WTC11 (cell line): ENCODE results near the gene PPARD. TPM values are rescaled to one million over a fixed set of nuclear protein-coding genes. Genes with fewer than 3 reads are reported as not detected.

ENCODE experiments used
- ATAC-seq: fragments of 200-7000 bp; cut with Tn5 transposase; 2 replicates; pipeline ENCODE4 v1.10.0; 2021; ENCODE audit warnings: mild to moderate bottlenecking, moderate library complexity
- CTCF ChIA-PET: fragments of 300-600 bp; sonication (Branson Sonifier 250); formaldehyde crosslinking; loops from one replicate; lab custom pipeline; 2021; ENCODE audit warnings: antibody characterized with exemption; lab: Charles Lee
- POLR2A ChIA-PET: fragments of 350-600 bp; sonication (Branson Sonifier 250); formaldehyde crosslinking; loops from one replicate; lab custom pipeline; 2021; ENCODE audit warnings: antibody characterized with exemption; lab: Charles Lee
- DNase-seq: peaks from one replicate; pipeline ENCODE4 v3.0.0; 2021; ENCODE audit warnings: low spot score
- H3K27ac Mint-ChIP-seq: 2 replicates; pipeline ENCODE4 v1.8.0; 2021; ENCODE audit warnings: mixed read lengths
- H3K27me3 Mint-ChIP-seq: 2 replicates; pipeline ENCODE4 v1.8.0; 2021; ENCODE audit warnings: low read depth, mild to moderate bottlenecking, moderate library complexity, mixed read lengths
- H3K36me3 Mint-ChIP-seq: 2 replicates; pipeline ENCODE4 v1.8.0; 2021; ENCODE audit warnings: mixed read lengths
- H3K4me1 Mint-ChIP-seq: 2 replicates; pipeline ENCODE4 v1.8.0; 2022; ENCODE audit warnings: mixed read lengths
- H3K4me3 Mint-ChIP-seq: 2 replicates; pipeline ENCODE4 v1.8.0; 2021; ENCODE audit warnings: mild to moderate bottlenecking, moderate library complexity, mixed read lengths
- H3K9me3 Mint-ChIP-seq: 2 replicates; pipeline ENCODE4 v1.8.0; 2021; ENCODE audit warnings: mixed read lengths
- ARID4B ChIP-seq: sonication (generic); formaldehyde crosslinking; IDR thresholded peaks from 2 replicates; pipeline ENCODE4 v1.8.0; 2023; ENCODE audit warnings: missing genetic modification reagents, mild to moderate bottlenecking, borderline replicate concordance
- CTCF ChIP-seq: fragments of 200-600 bp; IDR thresholded peaks from 2 replicates; pipeline ENCODE4 v1.8.0; 2022; ENCODE audit warnings: antibody characterized with exemption
- ELF4 ChIP-seq: sonication (generic); formaldehyde crosslinking; IDR thresholded peaks from 2 replicates; pipeline ENCODE4 v1.8.1; 2022; ENCODE audit warnings: low read depth, mild to moderate bottlenecking, moderate library complexity, missing genetic modification reagents
- GRHL2 ChIP-seq: fragments of 250-450 bp; sonication (Bioruptor Pico); IDR thresholded peaks from 2 replicates; pipeline ENCODE4 v1.8.0; 2022; ENCODE audit warnings: mild to moderate bottlenecking, moderate library complexity; ENCODE audit not compliant: insufficient replicate concordance, severe bottlenecking
- IRF2 ChIP-seq: sonication (generic); formaldehyde crosslinking; IDR thresholded peaks from 2 replicates; pipeline ENCODE4 v1.8.0; 2022; ENCODE audit warnings: low read depth, missing genetic modification reagents, borderline replicate concordance
- NFATC4 ChIP-seq: fragments of 250-450 bp; sonication (Bioruptor Pico); IDR thresholded peaks from 2 replicates; pipeline ENCODE4 v1.9.0; 2021; ENCODE audit warnings: mild to moderate bottlenecking
- PRRX2 ChIP-seq: fragments of 250-450 bp; sonication (Bioruptor Pico); IDR thresholded peaks from 2 replicates; pipeline ENCODE4 v1.8.0; 2021; ENCODE audit warnings: mild to moderate bottlenecking
- SP1 ChIP-seq: sonication (generic); formaldehyde crosslinking; conservative IDR thresholded peaks from 2 replicates; pipeline ENCODE4 v1.8.1; 2022; ENCODE audit warnings: missing genetic modification reagents
- TEAD4 ChIP-seq: sonication (generic); formaldehyde crosslinking; IDR thresholded peaks from 2 replicates; pipeline ENCODE4 v1.8.0; 2022; ENCODE audit warnings: mild to moderate bottlenecking, missing genetic modification reagents
- ZBTB21 ChIP-seq: sonication (generic); formaldehyde crosslinking; IDR thresholded peaks from 2 replicates; pipeline ENCODE4 v1.8.1; 2023; ENCODE audit warnings: mild to moderate bottlenecking, missing genetic modification reagents, borderline replicate concordance
- ZNF512 ChIP-seq: sonication (generic); formaldehyde crosslinking; IDR thresholded peaks from 2 replicates; pipeline ENCODE4 v1.8.1; 2022; ENCODE audit warnings: missing genetic modification reagents, borderline replicate concordance
- total RNA-seq: library from RNA; stranded (reverse); gene quantifications from 3 replicates; pipeline ENCODE4 v1.2.3, GENCODE V29; 2021
- TF ChIP-seq, protein P1 (sequence below): sonication (generic); formaldehyde crosslinking; IDR thresholded peaks from 2 replicates; pipeline ENCODE4 v1.8.0; 2022; ENCODE audit warnings: mild to moderate bottlenecking, missing genetic modification reagents
- TF ChIP-seq, protein P2 (sequence below): sonication (generic); formaldehyde crosslinking; IDR thresholded peaks from 2 replicates; pipeline ENCODE4 v1.8.0; 2023; ENCODE audit warnings: missing genetic modification reagents
- TF ChIP-seq, protein P3 (sequence below): sonication (generic); formaldehyde crosslinking; IDR thresholded peaks from 2 replicates; pipeline ENCODE4 v1.8.1; 2023; ENCODE audit warnings: mild to moderate bottlenecking, missing genetic modification reagents

Gene PPARD
- total RNA-seq, 1 experiment from 2014 or later, result 14.7 TPM

- no peak for TF ChIP-seq CTCF
Measured at GRCh38 chr6:35362200-35362599, 19.8 kb downstream of the PPARD start (continued).

DNA sequence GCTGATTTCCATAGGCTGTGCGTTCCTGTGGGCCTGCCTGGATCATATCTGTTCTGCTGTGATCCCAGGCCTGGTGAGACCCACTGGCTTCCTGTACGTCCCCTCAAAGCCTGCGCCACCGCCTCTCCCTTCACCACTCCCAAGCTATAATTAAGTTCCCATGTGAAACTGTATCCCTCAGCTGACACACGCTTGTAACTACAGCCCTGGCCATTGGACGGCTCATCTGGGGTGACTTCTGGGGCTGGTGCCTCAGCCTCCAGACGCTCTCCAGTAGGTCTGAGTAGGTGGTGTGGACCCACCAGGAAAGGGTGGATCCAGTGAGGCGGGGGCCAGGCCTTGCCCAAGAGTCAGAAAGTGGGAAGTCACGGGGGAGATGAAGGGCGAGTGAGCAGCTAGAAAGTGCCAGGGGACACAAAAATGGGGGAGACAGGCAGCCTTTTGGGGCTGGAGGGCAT lies 21.0 kb downstream of the PPARD start:
- Mint-ChIP-seq H3K27me3 (no peaks in the 10 kb centered on the region), H3K4me1 (peaks cover 36% of the 10 kb centered on the region), H3K36me3 (no peaks in the 10 kb centered on the region), H3K4me3 (no peak overlapping the region), H3K9me3 (no peaks in the 10 kb centered on the region)
- ChIA-PET CTCF (interaction anchor here (1.1 kb wide), 1 partner anchor 52 kb away, joined by 7 read pairs; no protein-coding TSS in a partner anchor), POLR2A (no interaction called here)
- ATAC-seq (peak; percentile 31), DNase-seq (no peak)
- TF ChIP-seq, protein P1, sequence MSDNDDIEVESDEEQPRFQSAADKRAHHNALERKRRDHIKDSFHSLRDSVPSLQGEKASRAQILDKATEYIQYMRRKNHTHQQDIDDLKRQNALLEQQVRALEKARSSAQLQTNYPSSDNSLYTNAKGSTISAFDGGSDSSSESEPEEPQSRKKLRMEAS (CRISPR knock-in tag), result no peak
- TF ChIP-seq, all 79 proteins: peak for 0
- H3K27ac Mint-ChIP-seq, result no peak overlapping the region

GRCh38 chr6:35365594-35366203 lies 23.3 kb downstream of the PPARD start:
- no peaks in the 10 kb centered on the region for H3K36me3 Mint-ChIP-seq
- H3K9me3 Mint-ChIP-seq, result no peaks in the 10 kb centered on the region
- ATAC-seq (no peak), DNase-seq (no peak)
- H3K4me3 Mint-ChIP-seq, result no peak overlapping the region
- CTCF ChIA-PET, result interaction anchor here (0.9 kb wide), 1 partner anchor 49 kb away, joined by 3 read pairs; no protein-coding TSS in a partner anchor
- H3K27ac Mint-ChIP-seq, result peak overlapping the region; percentile 12
- H3K4me1 Mint-ChIP-seq, result peaks cover 27% of the 10 kb centered on the region
- no peak for TF ChIP-seq ELF4 (CRISPR knock-in tag)
- TF ChIP-seq, protein P2, sequence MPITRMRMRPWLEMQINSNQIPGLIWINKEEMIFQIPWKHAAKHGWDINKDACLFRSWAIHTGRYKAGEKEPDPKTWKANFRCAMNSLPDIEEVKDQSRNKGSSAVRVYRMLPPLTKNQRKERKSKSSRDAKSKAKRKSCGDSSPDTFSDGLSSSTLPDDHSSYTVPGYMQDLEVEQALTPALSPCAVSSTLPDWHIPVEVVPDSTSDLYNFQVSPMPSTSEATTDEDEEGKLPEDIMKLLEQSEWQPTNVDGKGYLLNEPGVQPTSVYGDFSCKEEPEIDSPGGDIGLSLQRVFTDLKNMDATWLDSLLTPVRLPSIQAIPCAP (CRISPR knock-in tag), result no peak
- POLR2A ChIA-PET, result no interaction called here
- no peaks in the 10 kb centered on the region for H3K27me3 Mint-ChIP-seq

- Mint-ChIP-seq H3K4me3 (no peak overlapping the region), H3K36me3 (no peaks in the 10 kb centered on the region), H3K27ac (no peak overlapping the region), H3K27me3 (no peaks in the 10 kb centered on the region), H3K9me3 (no peaks in the 10 kb centered on the region)
- POLR2A ChIA-PET, result no interaction called here
- CTCF ChIA-PET, result no interaction called here
- ATAC-seq (no peak), DNase-seq (no peak)
- no peak for TF ChIP-seq ELF4 (CRISPR knock-in tag)
- TF ChIP-seq ARID4B (CRISPR knock-in tag), result no peak
- no peak for TF ChIP-seq TEAD4
- TF ChIP-seq, all 79 proteins: peak for 0
- peaks cover 22% of the 10 kb centered on the region for H3K4me1 Mint-ChIP-seq
Measured at GRCh38 chr6:35366204-35366596, 23.8 kb downstream of the PPARD start.

DNA sequence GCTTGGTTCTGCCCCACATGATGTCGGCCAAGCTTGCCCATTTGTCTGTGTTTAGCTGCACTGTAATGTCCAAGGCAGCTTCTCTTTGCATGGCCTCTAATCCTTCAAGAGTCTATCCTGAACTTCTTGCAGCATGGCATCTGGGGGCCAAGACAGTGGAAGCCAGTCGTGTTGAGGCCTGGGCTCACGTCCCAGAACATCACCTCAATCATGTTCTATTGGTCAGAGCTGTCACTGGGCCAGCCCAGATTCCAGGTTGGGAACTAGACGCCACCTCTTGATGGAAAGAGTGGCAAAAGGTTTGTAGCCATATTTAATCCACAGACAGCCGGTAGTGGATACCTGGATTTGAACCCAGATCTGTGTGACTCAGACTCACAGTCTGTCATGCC lies 25.3 kb downstream of the PPARD start:
- H3K27ac Mint-ChIP-seq, result no peak overlapping the region
- no peak for ATAC-seq
- ChIA-PET POLR2A (no interaction called here), CTCF (interaction anchor here (0.5 to 1.6 kb wide), 2 partner anchors 11 to 48 kb away, joined by 3 read pairs; no protein-coding TSS in a partner anchor)
- DNase-seq, result no peak
- no peaks in the 10 kb centered on the region for H3K9me3 Mint-ChIP-seq
- H3K4me1 Mint-ChIP-seq, result peaks cover 13% of the 10 kb centered on the region
- H3K27me3 Mint-ChIP-seq, result no peaks in the 10 kb centered on the region
- no peak overlapping the region for H3K4me3 Mint-ChIP-seq
- no peaks in the 10 kb centered on the region for H3K36me3 Mint-ChIP-seq
- TF ChIP-seq PRRX2 (CRISPR knock-in tag) (no peak), NFATC4 (no peak), ZNF512 (CRISPR knock-in tag) (no peak), ZBTB21 (no peak), GRHL2 (CRISPR knock-in tag) (no peak), IRF2 (CRISPR knock-in tag) (no peak), SP1 (CRISPR knock-in tag) (no peak)
- TF ChIP-seq, protein P3, sequence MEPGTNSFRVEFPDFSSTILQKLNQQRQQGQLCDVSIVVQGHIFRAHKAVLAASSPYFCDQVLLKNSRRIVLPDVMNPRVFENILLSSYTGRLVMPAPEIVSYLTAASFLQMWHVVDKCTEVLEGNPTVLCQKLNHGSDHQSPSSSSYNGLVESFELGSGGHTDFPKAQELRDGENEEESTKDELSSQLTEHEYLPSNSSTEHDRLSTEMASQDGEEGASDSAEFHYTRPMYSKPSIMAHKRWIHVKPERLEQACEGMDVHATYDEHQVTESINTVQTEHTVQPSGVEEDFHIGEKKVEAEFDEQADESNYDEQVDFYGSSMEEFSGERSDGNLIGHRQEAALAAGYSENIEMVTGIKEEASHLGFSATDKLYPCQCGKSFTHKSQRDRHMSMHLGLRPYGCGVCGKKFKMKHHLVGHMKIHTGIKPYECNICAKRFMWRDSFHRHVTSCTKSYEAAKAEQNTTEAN (CRISPR knock-in tag), result no peak
